Activated CD8-positive, alpha-beta memory T cell treated with anti-CD3 and anti-CD28 coated beads, Interleukin-2, amount 10 ng/mL, durations not matched to agents 7 days and 5 days (primary cell): ENCODE results near the gene ANKFY1. TPM values are rescaled to one million over a fixed set of nuclear protein-coding genes. Genes with fewer than 3 reads are reported as not detected.

Source experiments
- ATAC-seq: fragments of 150-1000 bp; cut with Tn5 transposase; one replicate; pipeline ENCODE4 v1.10.0; 2021; ENCODE audit warnings: moderate library complexity
- CTCF ChIA-PET: fragments of 350-600 bp; sonication (Branson Sonifier 250); formaldehyde crosslinking; loops from one replicate; lab custom pipeline; 2021; ENCODE audit warnings: antibody characterized with exemption; lab: Charles Lee
- DNase-seq: peaks from one replicate; pipeline ENCODE4 v3.0.0-alpha.2; 2020
- H3K27ac Mint-ChIP-seq: one replicate; pipeline ENCODE4 v1.8.0; 2021; ENCODE audit warnings: mild to moderate bottlenecking, mixed read lengths
- H3K27me3 Mint-ChIP-seq: one replicate; pipeline ENCODE4 v1.8.0; 2021; ENCODE audit warnings: mixed read lengths
- H3K36me3 Mint-ChIP-seq: one replicate; pipeline ENCODE4 v1.8.0; 2021; ENCODE audit warnings: mild to moderate bottlenecking, mixed read lengths
- H3K4me1 Mint-ChIP-seq: one replicate; pipeline ENCODE4 v1.8.0; 2021; ENCODE audit warnings: mixed read lengths
- H3K4me3 Mint-ChIP-seq: one replicate; pipeline ENCODE4 v1.8.0; 2021; ENCODE audit warnings: mild to moderate bottlenecking, moderate library complexity, mixed read lengths
- H3K9me3 Mint-ChIP-seq: one replicate; pipeline ENCODE4 v1.8.0; 2022; ENCODE audit warnings: low read depth, mixed read lengths
- total RNA-seq, 2 experiments: library from RNA; stranded (reverse); gene quantifications; one replicate each; pipeline ENCODE4 v1.2.3, GENCODE V29; 2021

The ANKFY1 gene
- total RNA-seq, 2 experiments from 2014 or later, result 63.8 to 103 TPM

DNA sequence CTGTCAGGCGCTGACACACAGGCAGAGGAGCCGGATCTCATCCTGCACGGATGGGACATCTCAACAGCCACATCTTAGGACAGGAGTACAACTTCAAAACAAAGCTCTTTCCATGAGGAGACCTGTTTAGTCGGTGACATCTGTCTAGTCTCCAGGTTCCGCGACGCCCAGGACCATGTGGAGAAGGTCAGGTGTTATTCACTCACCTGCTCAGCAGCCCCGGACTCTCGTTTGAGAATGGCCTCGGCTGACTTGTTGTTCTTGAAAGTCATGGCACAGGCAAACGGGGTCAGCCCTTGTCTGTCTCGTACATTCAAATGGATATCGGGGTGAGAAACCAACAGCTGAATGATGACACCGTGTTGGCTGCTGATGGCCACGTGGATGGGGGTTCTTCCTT lies 85.1 kb downstream of the ANKFY1 start:
- H3K4me3 Mint-ChIP-seq, result no peak overlapping the region
- H3K27me3 Mint-ChIP-seq, result no peaks in the 10 kb centered on the region
- CTCF ChIA-PET, result no interaction called here
- H3K4me1 Mint-ChIP-seq, result peaks cover 46% of the 10 kb centered on the region
- no peaks in the 10 kb centered on the region for H3K9me3 Mint-ChIP-seq
- ATAC-seq, result no peak
- H3K27ac Mint-ChIP-seq, result no peak overlapping the region
- DNase-seq, result no peak
- peaks cover 66% of the 10 kb centered on the region for H3K36me3 Mint-ChIP-seq

DNA sequence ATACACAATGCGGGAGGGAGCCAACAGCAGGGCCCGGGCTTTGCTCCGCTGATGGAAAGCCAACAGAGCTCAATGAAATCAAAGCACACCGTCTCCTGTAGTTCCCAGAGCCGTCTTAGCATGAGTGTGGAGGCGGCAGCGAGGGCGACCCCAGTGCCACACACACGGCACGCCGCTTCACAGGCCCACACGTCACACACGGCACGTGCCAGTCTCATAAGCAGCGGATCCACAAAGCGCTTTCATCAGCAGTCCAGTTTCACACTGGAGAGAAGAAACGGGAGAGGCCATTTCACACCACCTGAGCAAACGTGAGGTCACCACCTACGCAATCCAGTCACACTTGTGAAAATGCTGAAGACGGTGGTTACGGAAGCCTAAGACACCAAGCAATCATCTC lies 86.0 kb downstream of the ANKFY1 start:
- Mint-ChIP-seq H3K36me3 (peaks cover 64% of the 10 kb centered on the region), H3K9me3 (no peaks in the 10 kb centered on the region), H3K4me1 (peaks cover 46% of the 10 kb centered on the region), H3K27me3 (no peaks in the 10 kb centered on the region), H3K4me3 (no peak overlapping the region), H3K27ac (no peak overlapping the region)
- no peak for DNase-seq
- no peak for ATAC-seq
- CTCF ChIA-PET, result interaction anchor here (1.6 to 2.1 kb wide), 4 partner anchors 19 to 73 kb away, joined by 4 to 8 read pairs (median 6); no protein-coding TSS in a partner anchor

DNA sequence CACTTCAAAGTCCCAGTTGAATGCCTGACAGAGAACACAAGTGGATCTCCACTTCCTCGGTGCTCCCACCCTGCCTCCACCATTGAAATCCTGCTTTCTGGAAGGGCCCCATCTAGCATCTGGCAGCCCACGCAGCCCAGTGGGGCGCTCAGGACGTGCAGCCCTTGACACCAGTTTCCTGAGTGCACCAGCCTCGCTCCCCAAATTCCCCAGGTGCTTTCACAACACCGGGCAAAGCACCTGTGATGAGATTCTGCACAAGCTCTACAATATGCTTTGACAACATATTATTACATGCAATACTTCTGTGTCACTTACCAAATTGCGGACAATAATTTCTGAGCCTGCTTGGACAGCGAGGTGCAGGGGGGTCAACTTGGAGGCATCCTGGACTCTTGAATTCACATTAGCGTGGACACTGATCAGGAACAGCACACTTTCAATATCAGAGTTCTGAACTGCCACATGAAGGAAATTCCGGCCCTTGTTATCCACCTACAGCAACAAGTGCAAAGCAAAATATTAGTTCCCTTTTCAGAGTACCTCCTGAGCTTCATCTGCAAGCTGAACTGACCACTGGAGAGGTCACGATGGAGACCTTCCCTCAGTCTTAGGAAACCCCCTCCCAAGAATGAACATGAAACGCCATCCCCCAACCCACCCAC lies 86.8 kb downstream of the ANKFY1 start:
- Mint-ChIP-seq H3K9me3 (no peaks in the 10 kb centered on the region), H3K4me1 (peaks cover 46% of the 10 kb centered on the region), H3K36me3 (peaks cover 64% of the 10 kb centered on the region), H3K27me3 (no peaks in the 10 kb centered on the region), H3K4me3 (no peak overlapping the region), H3K27ac (peak overlapping the region; percentile 98)
- CTCF ChIA-PET, result interaction anchor here (1.0 to 2.1 kb wide), 9 partner anchors 9 to 390 kb away, joined by 3 to 8 read pairs (median 4); no protein-coding TSS in a partner anchor
- ATAC-seq (peak; percentile 42), DNase-seq (peak; percentile 48)

DNA sequence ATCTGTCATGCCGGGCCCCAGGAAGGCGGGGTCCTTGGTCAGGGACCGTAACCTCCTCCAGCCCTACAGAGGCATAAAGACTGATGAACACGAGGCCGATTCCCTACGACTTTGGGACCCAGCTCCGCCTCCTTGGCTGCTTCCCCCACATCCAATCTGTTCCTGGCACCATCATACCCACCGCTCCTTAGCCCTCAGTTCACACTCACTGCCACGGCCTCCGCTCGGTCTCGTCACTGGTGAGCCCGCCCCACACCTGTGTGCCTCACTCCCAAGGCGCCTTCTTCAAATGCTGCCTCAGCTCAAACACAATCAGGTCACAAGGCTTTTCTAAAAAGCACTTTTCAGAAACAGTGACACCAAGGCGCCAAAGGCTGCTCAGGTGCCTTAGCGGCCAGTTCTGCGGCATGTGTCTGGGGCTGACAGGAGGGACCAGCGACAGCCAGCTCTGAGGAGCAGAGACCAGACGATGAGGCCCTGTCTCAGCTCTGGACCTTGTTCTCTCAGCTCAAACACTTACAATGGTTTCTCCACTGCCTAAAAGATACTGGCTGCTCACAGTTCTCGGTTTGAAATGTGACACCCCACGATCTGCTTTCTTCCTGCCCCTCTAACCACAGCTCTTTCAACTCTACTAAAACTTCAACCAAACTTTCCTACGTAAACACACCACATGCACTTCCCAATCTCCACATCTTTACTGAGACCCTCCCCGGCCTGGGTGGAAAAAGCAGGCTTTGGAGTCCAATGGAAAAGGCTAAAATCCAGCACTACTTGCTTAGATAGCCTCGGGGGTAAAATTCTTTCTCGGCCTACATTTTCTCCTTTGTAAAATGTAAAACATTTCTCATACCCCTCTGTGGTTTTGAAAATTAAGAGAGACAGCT lies 87.6 kb downstream of the ANKFY1 start:
- CTCF ChIA-PET, result interaction anchor here (0.7 to 2.1 kb wide), 11 partner anchors 8 to 390 kb away, joined by 3 to 8 read pairs (median 4); no protein-coding TSS in a partner anchor
- Mint-ChIP-seq H3K4me1 (peaks cover 46% of the 10 kb centered on the region), H3K27me3 (no peaks in the 10 kb centered on the region), H3K9me3 (no peaks in the 10 kb centered on the region), H3K27ac (peak overlapping the region; percentile 98), H3K4me3 (peak overlapping the region; percentile 40), H3K36me3 (peaks cover 68% of the 10 kb centered on the region)
- DNase-seq, result peak; percentile 69
- peak; percentile 82 for ATAC-seq

DNA sequence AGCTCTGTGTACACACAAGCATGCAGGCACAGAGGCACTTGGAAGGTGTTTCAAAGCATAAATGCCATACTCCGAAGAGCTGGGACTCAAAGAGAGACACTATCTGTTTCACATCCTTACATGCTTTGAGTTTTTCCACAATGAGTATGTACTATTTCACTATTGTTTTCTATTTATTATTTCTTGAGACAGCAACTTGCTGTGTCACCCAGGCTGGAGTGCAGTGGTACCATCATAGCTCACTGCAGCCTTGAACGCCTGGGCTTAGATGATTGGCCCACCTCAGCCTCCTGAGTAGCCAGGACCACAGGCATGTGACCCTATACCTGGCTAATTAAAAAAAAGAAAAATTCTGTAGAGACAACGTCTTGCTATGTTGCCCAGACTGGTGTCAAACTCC lies 89.2 kb downstream of the ANKFY1 start:
- H3K27ac Mint-ChIP-seq, result peak overlapping the region; percentile 52
- DNase-seq (no peak), ATAC-seq (no peak)
- CTCF ChIA-PET, result interaction anchor here (1.0 kb wide), 1 partner anchor 25 kb away, joined by 3 read pairs; no protein-coding TSS in a partner anchor
- H3K36me3 Mint-ChIP-seq, result peaks cover 72% of the 10 kb centered on the region
- no peaks in the 10 kb centered on the region for H3K9me3 Mint-ChIP-seq
- H3K4me3 Mint-ChIP-seq, result no peak overlapping the region
- H3K27me3 Mint-ChIP-seq, result no peaks in the 10 kb centered on the region
- H3K4me1 Mint-ChIP-seq, result peaks cover 46% of the 10 kb centered on the region

DNA sequence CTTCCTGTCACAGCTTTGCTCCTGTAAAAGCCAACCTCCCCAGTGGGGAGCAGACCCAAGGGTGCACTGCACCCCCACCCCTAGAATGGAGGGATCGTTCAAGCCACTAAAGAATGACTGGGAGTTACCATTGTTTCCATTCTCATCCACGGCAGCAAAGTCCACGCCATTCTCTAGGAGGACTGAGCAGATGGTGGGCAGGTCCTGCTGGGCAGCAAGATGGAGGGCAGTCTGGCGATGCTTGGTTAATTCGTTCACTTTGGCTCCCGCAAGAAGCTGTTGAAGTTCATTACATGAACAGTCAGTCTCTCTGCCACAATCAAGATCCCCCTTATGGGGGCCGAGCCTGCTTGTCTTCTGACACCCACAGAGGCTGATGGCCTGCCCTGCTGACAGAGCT lies 90.0 kb downstream of the ANKFY1 start:
- DNase-seq, result no peak
- Mint-ChIP-seq H3K36me3 (peaks cover 69% of the 10 kb centered on the region), H3K4me1 (peaks cover 42% of the 10 kb centered on the region), H3K9me3 (no peaks in the 10 kb centered on the region), H3K27ac (peak overlapping the region; percentile 52), H3K4me3 (no peak overlapping the region), H3K27me3 (no peaks in the 10 kb centered on the region)
- no peak for ATAC-seq
- CTCF ChIA-PET, result interaction anchor here (1.0 kb wide), 1 partner anchor 26 kb away, joined by 3 read pairs; no protein-coding TSS in a partner anchor

DNA sequence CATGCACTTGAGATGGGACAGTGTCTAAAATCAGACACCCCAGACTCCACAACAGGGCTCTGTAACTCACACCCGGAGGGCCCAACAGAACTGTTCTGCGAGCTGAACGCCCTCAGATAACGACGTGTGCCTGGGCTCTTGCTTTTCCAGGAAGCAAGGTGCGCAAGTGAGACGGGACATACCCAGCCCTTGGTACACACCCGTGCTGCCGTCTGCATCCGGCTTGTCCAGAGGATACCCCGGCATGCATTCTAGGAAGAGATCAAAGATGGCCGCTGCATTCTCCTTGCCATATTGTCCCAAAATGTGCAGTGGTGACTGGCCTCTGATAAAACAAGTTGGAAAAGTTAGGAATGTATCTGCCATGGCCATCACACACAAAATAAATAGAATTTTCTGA lies 91.4 kb downstream of the ANKFY1 start:
- no peaks in the 10 kb centered on the region for H3K9me3 Mint-ChIP-seq
- H3K27ac Mint-ChIP-seq, result no peak overlapping the region
- H3K36me3 Mint-ChIP-seq, result peaks cover 61% of the 10 kb centered on the region
- CTCF ChIA-PET, result no interaction called here
- H3K27me3 Mint-ChIP-seq, result no peaks in the 10 kb centered on the region
- H3K4me3 Mint-ChIP-seq, result no peak overlapping the region
- ATAC-seq, result no peak
- H3K4me1 Mint-ChIP-seq, result peaks cover 32% of the 10 kb centered on the region
- no peak for DNase-seq

DNA sequence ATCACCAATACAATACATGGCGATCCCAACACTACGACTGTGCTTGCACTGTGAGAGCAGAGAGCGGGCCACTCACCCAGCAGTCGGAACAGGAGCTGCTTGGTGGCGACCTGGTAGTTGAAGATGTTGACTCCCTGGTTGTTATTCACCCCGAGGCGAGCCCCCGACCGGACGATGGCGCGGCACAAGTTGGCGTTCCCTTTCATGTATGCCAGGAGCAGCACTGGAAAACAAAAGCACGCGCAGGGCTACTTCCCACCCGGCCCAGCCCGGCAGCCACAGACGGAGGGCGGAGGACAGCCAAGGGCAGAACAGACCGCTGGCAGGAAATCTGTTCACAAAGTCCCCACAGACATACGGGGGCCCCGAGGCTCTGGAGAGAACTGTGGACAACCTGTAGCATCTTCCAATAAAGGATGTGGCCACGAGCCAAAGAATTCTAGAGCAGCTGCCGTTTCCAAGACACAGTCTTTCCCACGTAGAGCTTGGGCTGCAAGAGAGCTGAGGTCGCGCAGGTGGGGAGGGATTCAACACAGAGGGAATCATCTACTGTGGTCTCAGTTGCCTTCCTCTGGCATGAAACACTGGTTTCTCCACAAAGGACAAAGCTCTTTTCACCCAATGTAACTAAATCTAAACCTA lies 93.0 kb downstream of the ANKFY1 start:
- Mint-ChIP-seq H3K27ac (no peak overlapping the region), H3K27me3 (no peaks in the 10 kb centered on the region), H3K4me3 (no peak overlapping the region), H3K9me3 (no peaks in the 10 kb centered on the region), H3K36me3 (peaks cover 55% of the 10 kb centered on the region), H3K4me1 (peaks cover 16% of the 10 kb centered on the region)
- DNase-seq (no peak), ATAC-seq (no peak)
- CTCF ChIA-PET, result interaction anchor here (1.4 kb wide), 1 partner anchor 24 kb away, joined by 3 read pairs; no protein-coding TSS in a partner anchor

DNA sequence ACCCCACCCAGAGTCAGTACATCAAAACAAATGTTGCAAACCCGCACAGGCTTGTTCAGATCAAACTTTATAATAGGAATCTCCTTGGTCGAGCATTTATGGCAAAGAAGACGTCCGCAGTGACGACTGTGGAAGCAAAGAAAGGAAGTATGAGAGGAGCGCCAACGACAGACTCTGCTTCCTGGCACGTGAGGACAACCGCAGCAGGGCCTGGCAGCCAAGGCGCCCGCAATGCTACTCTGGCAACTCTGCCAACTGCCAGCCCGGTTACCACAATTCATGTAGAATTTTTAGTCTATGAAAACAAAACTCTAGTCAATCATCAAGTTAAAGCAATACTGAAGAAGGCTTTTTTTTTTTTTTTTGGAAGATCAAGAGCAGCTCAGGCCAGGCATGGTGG lies 96.0 kb downstream of the ANKFY1 start:
- DNase-seq, result no peak
- Mint-ChIP-seq H3K27ac (no peak overlapping the region), H3K27me3 (no peaks in the 10 kb centered on the region), H3K9me3 (no peaks in the 10 kb centered on the region), H3K36me3 (peaks cover 44% of the 10 kb centered on the region), H3K4me3 (no peak overlapping the region), H3K4me1 (peaks cover 3% of the 10 kb centered on the region)
- ATAC-seq, result no peak
- CTCF ChIA-PET, result interaction anchor here (0.6 to 1.7 kb wide), 5 partner anchors 8 to 891 kb away, joined by 3 to 4 read pairs (median 3); no protein-coding TSS in a partner anchor

DNA sequence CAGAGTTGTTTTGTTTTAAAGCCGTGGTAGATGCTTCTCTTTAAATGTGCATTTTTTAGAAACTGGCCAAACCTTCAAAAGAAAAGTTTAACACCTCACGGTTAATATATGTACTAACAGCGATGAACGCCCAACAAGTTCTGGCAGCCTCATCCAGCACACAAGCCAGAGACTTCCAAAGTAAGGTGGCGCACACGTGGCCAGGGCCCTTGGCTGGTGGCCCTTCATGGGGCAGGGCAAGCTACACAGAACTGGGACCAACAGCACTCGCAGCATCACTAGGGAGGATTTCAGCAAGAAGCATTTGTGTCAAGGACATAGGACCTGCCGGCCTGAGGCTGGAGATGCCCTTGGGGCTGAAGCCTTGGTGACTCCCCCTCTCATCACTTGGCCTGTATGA lies 97.4 kb downstream of the ANKFY1 start:
- ATAC-seq, result no peak
- no peak overlapping the region for H3K27ac Mint-ChIP-seq
- CTCF ChIA-PET, result interaction anchor here (0.7 to 1.7 kb wide), 3 partner anchors 10 to 138 kb away, joined by 3 to 5 read pairs (median 5); no protein-coding TSS in a partner anchor
- peaks cover 15% of the 10 kb centered on the region for H3K4me1 Mint-ChIP-seq
- DNase-seq, result no peak
- no peaks in the 10 kb centered on the region for H3K27me3 Mint-ChIP-seq
- peaks cover 34% of the 10 kb centered on the region for H3K36me3 Mint-ChIP-seq
- no peak overlapping the region for H3K4me3 Mint-ChIP-seq
- H3K9me3 Mint-ChIP-seq, result no peaks in the 10 kb centered on the region

DNA sequence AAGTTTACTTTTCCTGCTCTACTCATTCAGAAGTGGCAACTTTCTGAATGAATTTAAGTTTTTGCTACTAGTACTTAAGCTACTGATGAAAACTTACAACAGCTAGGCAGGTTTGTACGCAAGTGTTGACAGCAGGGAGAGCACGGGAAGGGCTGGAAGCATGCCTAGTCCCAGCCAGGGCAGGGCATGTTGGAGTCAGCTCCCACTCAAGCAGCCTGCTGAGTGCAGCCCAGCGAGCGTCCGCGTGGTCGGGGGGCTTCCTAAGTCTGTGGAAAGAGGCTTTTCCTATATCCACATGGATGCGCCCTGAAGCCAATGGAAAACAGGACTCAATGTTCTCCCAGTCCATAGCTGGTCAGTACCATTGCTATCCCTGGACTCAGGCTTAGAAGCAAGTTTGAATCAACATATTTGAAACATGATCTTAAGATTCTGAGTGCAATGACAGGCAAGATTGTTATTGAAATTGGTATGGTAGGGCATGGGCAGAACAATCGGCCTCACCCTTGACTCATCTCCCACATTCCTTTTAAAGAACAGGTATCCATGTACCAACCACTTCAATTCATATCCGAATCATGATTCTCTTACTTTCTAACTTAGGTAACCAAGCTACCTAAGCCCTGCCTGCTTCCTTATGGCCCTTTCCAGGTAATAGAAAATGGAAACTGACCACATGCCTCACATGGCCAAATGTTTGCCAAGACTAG lies 98.3 kb downstream of the ANKFY1 start:
- peaks cover 29% of the 10 kb centered on the region for H3K36me3 Mint-ChIP-seq
- no peaks in the 10 kb centered on the region for H3K27me3 Mint-ChIP-seq
- DNase-seq (no peak), ATAC-seq (no peak)
- no peak overlapping the region for H3K27ac Mint-ChIP-seq
- H3K4me1 Mint-ChIP-seq, result peaks cover 19% of the 10 kb centered on the region
- no peaks in the 10 kb centered on the region for H3K9me3 Mint-ChIP-seq
- CTCF ChIA-PET, result no interaction called here
- no peak overlapping the region for H3K4me3 Mint-ChIP-seq

DNA sequence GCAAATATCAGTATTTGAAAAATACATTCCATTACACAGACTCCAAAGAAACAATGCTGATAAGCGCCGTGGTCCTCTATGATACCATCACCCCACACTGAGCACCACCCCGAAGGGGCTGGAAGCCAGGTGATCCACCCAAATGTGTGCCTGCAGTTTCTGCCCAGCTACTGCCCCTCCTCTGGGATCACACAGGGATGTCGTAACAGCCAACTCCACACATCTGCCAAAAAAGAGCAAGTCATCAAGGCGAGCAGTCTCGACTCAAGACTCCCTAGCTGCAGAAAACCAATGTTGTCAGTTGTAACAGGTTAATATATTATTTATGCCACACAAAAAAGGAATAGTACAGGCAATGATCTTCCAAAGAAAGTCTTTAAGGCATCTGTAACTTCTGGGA lies 99.8 kb downstream of the ANKFY1 start:
- H3K27me3 Mint-ChIP-seq, result no peaks in the 10 kb centered on the region
- H3K9me3 Mint-ChIP-seq, result no peaks in the 10 kb centered on the region
- H3K27ac Mint-ChIP-seq, result no peak overlapping the region
- peaks cover 19% of the 10 kb centered on the region for H3K4me1 Mint-ChIP-seq
- H3K36me3 Mint-ChIP-seq, result peaks cover 19% of the 10 kb centered on the region
- H3K4me3 Mint-ChIP-seq, result no peak overlapping the region
- DNase-seq, result no peak
- CTCF ChIA-PET, result interaction anchor here (1.2 to 1.3 kb wide), 2 partner anchors 11 to 36 kb away, joined by 3 to 4 read pairs; no protein-coding TSS in a partner anchor
- ATAC-seq, result no peak
